ENCODE measurements around the gene TXNL4B. TPM values are rescaled to one million over a fixed set of nuclear protein-coding genes. Genes with fewer than 3 reads are reported as not detected.
A peak's percentile ranks its signal among the peaks of the same experiment; 100 is the strongest.
"Not testable (repeated sequence)": the region's sequence is repeated elsewhere in the genome, so short reads cannot be mapped to it uniquely, and the experiment has no call there.

The TXNL4B gene
- total RNA-seq, 1 experiment from 2014 or later, result 17.4 TPM

DNA sequence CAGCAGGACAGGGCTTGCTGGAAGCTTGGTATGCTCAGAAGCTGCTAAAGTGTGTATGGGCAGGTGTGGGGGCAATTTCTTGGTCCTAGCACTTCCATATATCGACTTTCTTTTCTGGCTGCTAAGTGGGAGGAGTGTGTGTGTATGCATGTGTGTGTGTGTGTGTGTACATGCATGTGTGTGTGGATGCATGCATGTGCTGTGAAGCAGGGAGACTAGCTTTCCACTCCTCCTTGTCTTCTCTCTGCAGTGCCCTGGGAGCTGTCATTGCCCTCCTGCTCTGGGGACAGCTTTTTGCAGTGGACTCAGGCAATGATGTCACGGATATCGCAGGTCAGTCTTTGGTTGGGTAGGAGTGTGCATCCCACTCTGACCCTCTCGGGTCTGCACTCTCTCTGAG lies 37.5 kb downstream of the TXNL4B start:
- no peak overlapping the region for H3K4me3 Mint-ChIP-seq (ENCODE audit: unreplicated experiment)
- no peak for DNase-seq (ENCODE audit: unreplicated experiment)
- TF ChIP-seq, protein P1, sequence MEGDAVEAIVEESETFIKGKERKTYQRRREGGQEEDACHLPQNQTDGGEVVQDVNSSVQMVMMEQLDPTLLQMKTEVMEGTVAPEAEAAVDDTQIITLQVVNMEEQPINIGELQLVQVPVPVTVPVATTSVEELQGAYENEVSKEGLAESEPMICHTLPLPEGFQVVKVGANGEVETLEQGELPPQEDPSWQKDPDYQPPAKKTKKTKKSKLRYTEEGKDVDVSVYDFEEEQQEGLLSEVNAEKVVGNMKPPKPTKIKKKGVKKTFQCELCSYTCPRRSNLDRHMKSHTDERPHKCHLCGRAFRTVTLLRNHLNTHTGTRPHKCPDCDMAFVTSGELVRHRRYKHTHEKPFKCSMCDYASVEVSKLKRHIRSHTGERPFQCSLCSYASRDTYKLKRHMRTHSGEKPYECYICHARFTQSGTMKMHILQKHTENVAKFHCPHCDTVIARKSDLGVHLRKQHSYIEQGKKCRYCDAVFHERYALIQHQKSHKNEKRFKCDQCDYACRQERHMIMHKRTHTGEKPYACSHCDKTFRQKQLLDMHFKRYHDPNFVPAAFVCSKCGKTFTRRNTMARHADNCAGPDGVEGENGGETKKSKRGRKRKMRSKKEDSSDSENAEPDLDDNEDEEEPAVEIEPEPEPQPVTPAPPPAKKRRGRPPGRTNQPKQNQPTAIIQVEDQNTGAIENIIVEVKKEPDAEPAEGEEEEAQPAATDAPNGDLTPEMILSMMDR (IDR thresholded peaks at IDR 0.05; ENCODE audit: unreplicated experiment), result no peak
- no TSS peak for BruUV-seq (replicated peaks)
- POLR2A ChIA-PET, result no interaction called here
- no peaks in the 10 kb centered on the region for H3K27me3 Mint-ChIP-seq (ENCODE audit: insufficient read depth, unreplicated experiment)
- intact Hi-C loops (cut with micrococcal nuclease), result no loop called here
- H3K9me3 Mint-ChIP-seq (ENCODE audit: unreplicated experiment), result no peaks in the 10 kb centered on the region
- H3K36me3 Mint-ChIP-seq (ENCODE audit: insufficient read depth, unreplicated experiment), result no peaks in the 10 kb centered on the region
- no peak overlapping the region for H3K27ac Mint-ChIP-seq (ENCODE audit: low read depth, unreplicated experiment)
- CTCF ChIA-PET, result interaction anchor here (0.6 to 1.2 kb wide), 2 partner anchors 11 to 865 kb away, joined by 4 to 7 read pairs; no protein-coding TSS in a partner anchor
- no peaks in the 10 kb centered on the region for H3K4me1 Mint-ChIP-seq (ENCODE audit: insufficient read depth, unreplicated experiment)

DNA sequence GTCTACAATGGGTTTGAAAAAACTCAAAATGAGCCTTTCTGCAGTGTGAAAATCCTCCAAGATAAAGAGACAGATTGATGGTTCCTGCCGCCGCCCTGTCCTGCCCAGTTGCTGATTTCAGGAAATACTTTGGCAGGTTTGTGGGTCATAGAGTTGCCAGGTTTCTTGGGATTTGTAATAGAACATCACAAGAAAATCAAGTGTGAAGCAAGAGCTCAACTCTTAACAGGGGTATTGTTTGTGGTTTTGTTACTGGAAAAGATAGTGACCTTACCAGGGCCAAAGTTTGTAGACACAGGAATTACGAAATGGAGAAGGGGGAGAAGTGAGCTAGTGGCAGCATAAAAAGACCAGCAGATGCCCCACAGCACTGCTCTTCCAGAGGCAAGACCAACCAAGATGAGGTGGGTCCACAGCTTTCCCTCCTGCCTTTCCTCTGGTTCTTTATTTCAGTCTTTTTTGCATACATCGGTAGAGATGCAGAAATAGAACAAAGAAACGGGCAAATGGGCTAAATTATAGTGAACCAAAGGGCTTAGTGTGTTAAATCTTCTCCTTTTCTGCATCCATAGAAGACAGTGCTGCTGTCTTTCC lies 39.1 kb downstream of the TXNL4B start, which contains the start of gene HP:
TSS of gene HP (plus strand) at position 252 of the 594 bp plus-strand sequence. CDS start at position 400, 148 bp downstream.
- H3K36me3 Mint-ChIP-seq (ENCODE audit: insufficient read depth, unreplicated experiment); H3K4me1 Mint-ChIP-seq (ENCODE audit: insufficient read depth, unreplicated experiment); H3K27me3 Mint-ChIP-seq (ENCODE audit: insufficient read depth, unreplicated experiment); intact Hi-C loops (cut with micrococcal nuclease); BruUV-seq (replicated peaks); H3K27ac Mint-ChIP-seq (ENCODE audit: low read depth, unreplicated experiment); POLR2A ChIA-PET; H3K4me3 Mint-ChIP-seq (ENCODE audit: unreplicated experiment); H3K9me3 Mint-ChIP-seq (ENCODE audit: unreplicated experiment): not testable (repeated sequence)
- DNase-seq (ENCODE audit: unreplicated experiment), result peak; percentile 54
- CTCF ChIA-PET, result interaction anchor here (0.8 to 1.0 kb wide), 2 partner anchors 12 to 17 kb away, joined by 3 to 5 read pairs; no protein-coding TSS in a partner anchor

DNA sequence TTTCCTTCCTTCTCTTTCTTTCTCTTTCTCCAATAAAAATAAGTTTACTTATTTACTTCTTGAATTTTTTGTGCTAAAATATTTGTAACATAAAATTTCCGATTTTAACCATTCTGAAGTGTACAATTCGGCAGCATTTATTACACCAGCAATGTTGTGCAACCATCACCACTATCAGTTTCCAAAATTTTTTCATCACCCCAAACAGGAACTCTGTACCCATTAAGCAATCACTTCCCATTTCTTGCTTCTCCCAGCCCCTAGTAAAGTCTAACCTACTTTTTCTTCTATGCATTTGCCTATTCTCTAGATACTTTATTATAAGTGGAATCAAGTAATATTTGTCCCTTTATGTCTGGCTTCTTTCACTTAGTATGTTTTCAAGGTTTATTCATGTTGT lies 41.6 kb downstream of the TXNL4B start:
- POLR2A ChIA-PET, result no interaction called here
- H3K36me3 Mint-ChIP-seq (ENCODE audit: insufficient read depth, unreplicated experiment), result no peaks in the 10 kb centered on the region

DNA sequence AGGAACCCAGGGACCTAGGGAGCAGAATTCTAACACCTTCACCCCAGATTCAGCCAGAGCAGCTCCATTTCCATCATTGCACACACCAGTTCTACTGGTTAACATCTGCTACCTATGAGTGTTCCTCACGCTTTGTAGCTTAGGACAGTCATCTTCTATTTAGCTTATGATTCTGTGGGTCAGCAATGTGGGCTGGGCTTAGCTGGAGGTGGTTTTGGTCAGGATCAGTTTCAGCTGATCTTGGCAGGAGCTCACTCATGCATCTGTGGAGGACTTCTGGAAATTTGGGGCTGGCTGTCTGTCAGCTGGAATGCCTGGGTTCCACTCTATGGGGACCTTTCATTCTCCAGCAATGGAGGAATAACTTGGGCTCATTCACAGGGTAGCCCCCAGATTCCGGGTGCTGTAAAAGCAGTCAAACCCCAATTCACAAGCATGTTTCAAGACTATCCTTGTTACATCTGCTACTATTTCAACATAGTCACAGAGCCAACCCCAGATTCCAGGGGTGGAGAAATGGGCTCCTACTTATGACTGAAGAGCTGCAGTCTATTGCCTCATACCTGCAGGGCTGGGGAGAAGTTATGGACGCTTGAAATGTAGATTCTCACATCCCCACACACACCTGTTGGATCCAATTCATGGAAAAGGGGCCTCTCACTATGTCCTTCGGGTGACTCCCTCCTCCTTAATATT lies 42.5 kb downstream of the TXNL4B start:
- H3K4me1 Mint-ChIP-seq (ENCODE audit: insufficient read depth, unreplicated experiment), result no peaks in the 10 kb centered on the region
- no peak overlapping the region for H3K4me3 Mint-ChIP-seq (ENCODE audit: unreplicated experiment)
- no peaks in the 10 kb centered on the region for H3K36me3 Mint-ChIP-seq (ENCODE audit: insufficient read depth, unreplicated experiment)
- CTCF ChIA-PET, result interaction anchor here (0.5 kb wide), 2 partner anchors 42 to 486 kb away, joined by 3 to 4 read pairs; no protein-coding TSS in a partner anchor
- no TSS peak for BruUV-seq (replicated peaks)
- no peaks in the 10 kb centered on the region for H3K27me3 Mint-ChIP-seq (ENCODE audit: insufficient read depth, unreplicated experiment)
- TF ChIP-seq, protein P1 (IDR thresholded peaks at IDR 0.05; ENCODE audit: unreplicated experiment), result no peak
- intact Hi-C loops (cut with micrococcal nuclease), result no loop called here
- H3K9me3 Mint-ChIP-seq (ENCODE audit: unreplicated experiment), result no peaks in the 10 kb centered on the region
- H3K27ac Mint-ChIP-seq (ENCODE audit: low read depth, unreplicated experiment), result no peak overlapping the region
- POLR2A ChIA-PET, result interaction anchor here (0.7 kb wide), 1 partner anchor 42 kb away, joined by 3 read pairs; no protein-coding TSS in a partner anchor
- DNase-seq (ENCODE audit: unreplicated experiment), result peak; percentile 33

More for the DNA sequence above, 41.6 kb downstream of the TXNL4B start:
- H3K4me1 Mint-ChIP-seq (ENCODE audit: insufficient read depth, unreplicated experiment), result no peaks in the 10 kb centered on the region
- H3K27ac Mint-ChIP-seq (ENCODE audit: low read depth, unreplicated experiment), result no peak overlapping the region
- DNase-seq (ENCODE audit: unreplicated experiment), result no peak
- intact Hi-C loops (cut with micrococcal nuclease), result no loop called here
- no peaks in the 10 kb centered on the region for H3K27me3 Mint-ChIP-seq (ENCODE audit: insufficient read depth, unreplicated experiment)
- CTCF ChIA-PET, result no interaction called here
- TF ChIP-seq, protein P1 (IDR thresholded peaks at IDR 0.05; ENCODE audit: unreplicated experiment), result no peak
- no TSS peak for BruUV-seq (replicated peaks)
- H3K9me3 Mint-ChIP-seq (ENCODE audit: unreplicated experiment), result no peaks in the 10 kb centered on the region
- no peak overlapping the region for H3K4me3 Mint-ChIP-seq (ENCODE audit: unreplicated experiment)
